ENCODE data around the gene CBX2. TPM values are rescaled to one million over a fixed set of nuclear protein-coding genes. Genes with fewer than 3 reads are reported as not detected.

Gene CBX2
- total RNA-seq, 2 donors from 2014 or later = 1.6 to 2.0 TPM

DNA sequence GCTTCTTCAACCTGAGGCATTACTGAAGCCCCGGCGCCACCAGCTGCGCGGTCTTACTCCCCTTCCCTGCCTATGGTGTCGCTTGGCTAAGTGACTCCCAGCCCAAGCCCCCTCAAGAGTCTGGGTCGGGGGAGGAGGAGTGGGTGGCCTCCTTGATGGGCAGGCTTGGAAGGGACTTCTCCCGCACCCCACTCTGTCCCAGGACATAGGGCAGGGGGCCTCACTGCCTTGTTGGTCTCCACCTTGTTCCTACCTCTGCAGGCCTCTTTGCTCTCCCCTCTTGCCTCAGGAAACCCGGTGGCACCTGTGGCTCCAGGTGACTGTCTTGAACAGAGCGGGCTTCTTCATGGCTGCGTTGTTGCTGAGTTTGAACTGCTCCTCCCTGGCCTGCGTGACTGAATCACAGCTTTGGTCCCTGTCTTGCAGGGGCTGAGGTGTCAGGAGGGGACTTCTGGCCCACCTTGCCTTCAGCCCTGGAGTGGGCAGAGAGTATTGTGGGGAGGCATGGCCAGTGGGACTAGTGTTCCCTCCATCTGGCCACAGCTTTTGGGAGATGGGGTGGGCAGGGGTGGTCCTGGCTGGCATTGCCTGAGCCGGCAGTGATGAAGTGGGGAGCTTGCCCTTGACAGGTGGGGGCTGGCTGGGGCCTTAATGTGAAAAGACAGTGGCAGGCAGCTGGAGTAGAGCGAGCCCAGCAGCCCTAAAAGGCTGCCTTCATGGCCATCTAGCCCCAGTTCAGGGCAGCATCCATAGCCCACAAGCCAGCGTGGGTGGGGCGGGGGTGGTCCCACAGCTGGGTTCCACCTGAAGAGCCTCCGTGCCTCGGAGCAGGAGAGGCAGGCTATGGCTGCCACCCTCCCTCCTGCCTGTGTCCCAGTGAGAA is 7.3 kb downstream of the CBX2 start:
- WGBS, 2 donors = 94 to 98% methylated on average over 13 to 17 of the region's 17 CpGs
- Histone ChIP-seq H3K27ac (no peak overlapping the region), H3K9me3 (no peaks in the 10 kb centered on the region), H3K27me3 (peaks cover 0 to 11% of the 10 kb centered on the region in 2 donors), H3K4me1 (peaks cover 12% of the 10 kb centered on the region), H3K36me3 (replicated peaks in 1 of 2; ENCODE audit: insufficient read depth in 1 of 2, low read depth in 2 of 2) (no peaks in the 10 kb centered on the region), H3K4me3 (no peak overlapping the region)
- no peak for ATAC-seq
- no peak for TF ChIP-seq POLR2A (IDR thresholded peaks at IDR 0.05)
- no peak for TF ChIP-seq CTCF (IDR thresholded peaks at IDR 0.05)
- intact Hi-C loops (cut with DNase I) = no loop called here
- no peak for DNase-seq

GRCh38 chr17:79785900-79786810 is 8.2 kb downstream of the CBX2 start:
- no peak overlapping the region for H3K4me3 ChIP-seq
- H3K36me3 ChIP-seq (replicated peaks in 1 of 2; ENCODE audit: insufficient read depth in 1 of 2, low read depth in 2 of 2) = no peaks in the 10 kb centered on the region
- peaks cover 0 to 20% of the 10 kb centered on the region in 2 donors for H3K27me3 ChIP-seq
- ATAC-seq (no peak), DNase-seq (no peak)
- no peaks in the 10 kb centered on the region for H3K9me3 ChIP-seq
- peaks cover 19% of the 10 kb centered on the region for H3K4me1 ChIP-seq
- WGBS, 2 donors = 89 to 90% methylated on average over 9 to 15 of the region's 15 CpGs
- intact Hi-C loops (cut with DNase I) = no loop called here
- no peak for TF ChIP-seq CTCF (IDR thresholded peaks at IDR 0.05)
- TF ChIP-seq POLR2A (IDR thresholded peaks at IDR 0.05) = no peak
- no peak overlapping the region for H3K27ac ChIP-seq

GRCh38 chr17:79786930-79787643 is 9.1 kb downstream of the CBX2 start:
- Histone ChIP-seq H3K4me1 (peaks cover 23% of the 10 kb centered on the region), H3K4me3 (no peak overlapping the region), H3K36me3 (replicated peaks in 1 of 2; ENCODE audit: insufficient read depth in 1 of 2, low read depth in 2 of 2) (no peaks in the 10 kb centered on the region), H3K27ac (no peak overlapping the region), H3K9me3 (no peaks in the 10 kb centered on the region), H3K27me3 (peaks cover 0 to 27% of the 10 kb centered on the region in 2 donors)
- ATAC-seq = no peak
- 61 to 72% methylated on average over 11 to 12 of the region's 12 CpGs for WGBS, 2 donors
- DNase-seq = peak in 1 of 4 donors; percentile 48
- intact Hi-C loops (cut with DNase I) = no loop called here
- TF ChIP-seq POLR2A (IDR thresholded peaks at IDR 0.05) (no peak), CTCF (IDR thresholded peaks at IDR 0.05) (no peak)

DNA sequence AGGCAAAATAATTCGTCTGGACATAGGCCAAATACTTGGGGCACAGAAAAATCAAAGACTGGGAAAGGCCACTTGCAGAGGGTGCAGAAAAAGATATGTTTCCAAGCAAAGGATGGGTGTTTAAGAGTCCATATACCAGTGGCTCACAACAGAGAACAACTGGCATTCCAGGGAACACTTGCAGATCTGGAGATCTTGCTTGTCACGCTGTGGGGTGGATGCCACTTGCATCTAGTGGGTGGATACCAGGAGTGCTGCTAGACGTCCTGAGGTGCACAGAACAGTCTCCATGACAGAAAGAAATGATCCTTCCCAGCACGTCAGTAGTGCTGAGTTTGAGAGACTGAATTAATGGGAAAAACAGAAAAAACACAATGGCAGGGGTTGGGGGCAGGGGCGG is 10.5 kb downstream of the CBX2 start:
- H3K27me3 ChIP-seq = peaks cover 0 to 27% of the 10 kb centered on the region in 2 donors
- H3K4me3 ChIP-seq = no peak overlapping the region
- DNase-seq (no peak), ATAC-seq (no peak)
- no peaks in the 10 kb centered on the region for H3K36me3 ChIP-seq (replicated peaks in 1 of 2; ENCODE audit: insufficient read depth in 1 of 2, low read depth in 2 of 2)
- H3K9me3 ChIP-seq = no peaks in the 10 kb centered on the region
- intact Hi-C loops (cut with DNase I) = no loop called here
- WGBS, 2 donors = 69 to 73% methylated on average over 5 of the region's 5 CpGs
- peaks cover 23% of the 10 kb centered on the region for H3K4me1 ChIP-seq
- no peak overlapping the region for H3K27ac ChIP-seq
- TF ChIP-seq CTCF (IDR thresholded peaks at IDR 0.05) (no peak), POLR2A (IDR thresholded peaks at IDR 0.05) (no peak)
